ENCODE measurements around the gene ARSI. TPM values are rescaled to one million over a fixed set of nuclear protein-coding genes. Genes with fewer than 3 reads are reported as not detected.

The ARSI gene
- total and polyA plus RNA-seq, 2 of the 4 experiments (the other 2 are of a cell fraction) = 14.8 to 15.2 TPM

DNA sequence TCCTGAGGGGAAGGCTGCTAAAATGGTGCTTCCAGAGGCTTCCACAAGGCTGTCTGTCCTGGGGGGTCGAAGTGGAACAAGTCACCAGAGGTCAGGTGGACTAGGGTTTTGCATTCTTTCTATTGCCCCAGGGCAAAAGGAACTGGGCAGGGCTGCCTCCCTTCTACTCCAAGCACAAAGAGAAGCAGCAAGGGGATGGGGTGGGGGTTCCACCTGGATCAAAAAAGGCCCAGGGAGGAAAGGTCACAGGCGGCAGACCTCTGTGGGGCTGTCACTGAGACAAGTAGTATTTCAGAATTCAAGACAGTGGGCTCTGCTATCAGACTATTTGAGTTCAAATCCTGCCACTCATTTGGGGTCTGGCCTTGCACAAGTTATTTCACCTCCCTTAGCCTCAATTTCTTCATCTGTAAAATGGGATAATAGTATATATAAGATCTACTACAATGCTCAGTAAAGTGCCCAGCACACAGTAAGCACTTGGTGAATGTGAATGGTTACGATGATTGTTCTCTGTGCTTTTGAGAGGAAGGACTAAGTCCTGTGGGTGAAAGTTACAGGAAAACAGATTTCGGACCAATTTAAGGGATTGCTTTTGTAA lies 1.9 kb upstream of the ARSI start:
- ChIA-PET CTCF (no interaction called here), POLR2A (ENCODE audit: unreplicated experiment) (no interaction called here)
- DNase-seq = no peak
- H2AK5ac ChIP-seq (ENCODE audit: low read depth, low read length) = peak overlapping the region; percentile 21; the same call in 1 of the 2 replicates
- peak overlapping the region; percentile 54; the same call in 1 of the 2 replicates for H2BK20ac ChIP-seq (ENCODE audit: low read depth, low read length)
- H4K20me1 ChIP-seq (ENCODE audit: insufficient read depth, low read length) = no peaks in the 10 kb centered on the region
- WGBS, 2 experiments (ENCODE audit: extremely low coverage in 2 of 2, insufficient read length in 1 of 2) = 100% methylated on average over 1 of the region's 4 CpGs; no CpG with 5 or more reads in 1 of the 2 experiments
- peak overlapping the region; percentile 56 to 76; a peak in 3 of 4 replicates for H4K8ac ChIP-seq (ENCODE audit: low read depth in 2 of 2, low read length in 2 of 2)
- peak overlapping the region; percentile 91 for H3K4ac ChIP-seq (ENCODE audit: low read depth, low read length)
- no peak for ATAC-seq (ENCODE audit: low read depth)
- H3K9me1 ChIP-seq (ENCODE audit: insufficient read depth, low read length) = peaks cover 32% of the 10 kb centered on the region
- H2BK120ac ChIP-seq (ENCODE audit: low read depth, low read length) = peak overlapping the region; percentile 83
- peak overlapping the region; percentile 87 for H4K5ac ChIP-seq (ENCODE audit: low read depth, low read length)
- no peaks in the 10 kb centered on the region for H3K36me3 ChIP-seq (ENCODE audit: control insufficient read depth, insufficient read depth, low read length)
- peak overlapping the region; percentile 22 for H2AK9ac ChIP-seq (replicated peaks; ENCODE audit: low read depth, low read length, poor library complexity)
- H3K56ac ChIP-seq (ENCODE audit: extremely low read depth, insufficient read depth, low read length) = peak overlapping the region; percentile 6; the same call in 1 of the 2 replicates
- in situ Hi-C loops (cut with MboI; ENCODE audit: low sequenced_read_pairs) (no loop called here), intact Hi-C loops (cut with micrococcal nuclease) (no loop called here), dilution Hi-C loops (cut with HindIII; ENCODE audit: low sequenced_read_pairs, unreplicated experiment) (no loop called here)
- peak overlapping the region; percentile 84 for H3K18ac ChIP-seq (ENCODE audit: low read depth, low read length)
- H4K91ac ChIP-seq (ENCODE audit: insufficient read depth, low read depth, low read length) = peak overlapping the region; percentile 60
- TF ChIP-seq, protein P1, sequence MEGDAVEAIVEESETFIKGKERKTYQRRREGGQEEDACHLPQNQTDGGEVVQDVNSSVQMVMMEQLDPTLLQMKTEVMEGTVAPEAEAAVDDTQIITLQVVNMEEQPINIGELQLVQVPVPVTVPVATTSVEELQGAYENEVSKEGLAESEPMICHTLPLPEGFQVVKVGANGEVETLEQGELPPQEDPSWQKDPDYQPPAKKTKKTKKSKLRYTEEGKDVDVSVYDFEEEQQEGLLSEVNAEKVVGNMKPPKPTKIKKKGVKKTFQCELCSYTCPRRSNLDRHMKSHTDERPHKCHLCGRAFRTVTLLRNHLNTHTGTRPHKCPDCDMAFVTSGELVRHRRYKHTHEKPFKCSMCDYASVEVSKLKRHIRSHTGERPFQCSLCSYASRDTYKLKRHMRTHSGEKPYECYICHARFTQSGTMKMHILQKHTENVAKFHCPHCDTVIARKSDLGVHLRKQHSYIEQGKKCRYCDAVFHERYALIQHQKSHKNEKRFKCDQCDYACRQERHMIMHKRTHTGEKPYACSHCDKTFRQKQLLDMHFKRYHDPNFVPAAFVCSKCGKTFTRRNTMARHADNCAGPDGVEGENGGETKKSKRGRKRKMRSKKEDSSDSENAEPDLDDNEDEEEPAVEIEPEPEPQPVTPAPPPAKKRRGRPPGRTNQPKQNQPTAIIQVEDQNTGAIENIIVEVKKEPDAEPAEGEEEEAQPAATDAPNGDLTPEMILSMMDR (conservative IDR thresholded peaks at IDR 0.05; ENCODE audit: low read depth, low read length) = no peak
- TF ChIP-seq CHD1 (IDR thresholded peaks at IDR 0.05; ENCODE audit: low read depth, low read length) (no peak), POLR2A (IDR thresholded peaks at IDR 0.05; ENCODE audit: low read depth, low read length) (no peak), NFE2L2 (IDR thresholded peaks at IDR 0.05; ENCODE audit: low read depth, low read length) (no peak), MXI1 (IDR thresholded peaks at IDR 0.05; ENCODE audit: borderline replicate concordance, low read depth, low read length) (no peak), MAZ (IDR thresholded peaks at IDR 0.05; ENCODE audit: borderline replicate concordance, low read depth, low read length) (no peak), RFX5 (IDR thresholded peaks at IDR 0.05; ENCODE audit: low read depth, low read length) (no peak), RCOR1 (IDR thresholded peaks at IDR 0.05; ENCODE audit: insufficient replicate concordance, low read length) (no peak), RAD21 (IDR thresholded peaks at IDR 0.05; ENCODE audit: low read length) (no peak), SMC3 (IDR thresholded peaks at IDR 0.05; ENCODE audit: low read depth, low read length) (no peak), FOS (IDR thresholded peaks at IDR 0.05; ENCODE audit: low read depth, low read length) (no peak), CEBPB (IDR thresholded peaks at IDR 0.05; ENCODE audit: low read depth, low read length) (no peak), BHLHE40 (IDR thresholded peaks at IDR 0.05; ENCODE audit: low read depth, low read length) (no peak), MAFK (IDR thresholded peaks at IDR 0.05; ENCODE audit: low read depth, low read length) (no peak)
- TF ChIP-seq, protein P2, sequence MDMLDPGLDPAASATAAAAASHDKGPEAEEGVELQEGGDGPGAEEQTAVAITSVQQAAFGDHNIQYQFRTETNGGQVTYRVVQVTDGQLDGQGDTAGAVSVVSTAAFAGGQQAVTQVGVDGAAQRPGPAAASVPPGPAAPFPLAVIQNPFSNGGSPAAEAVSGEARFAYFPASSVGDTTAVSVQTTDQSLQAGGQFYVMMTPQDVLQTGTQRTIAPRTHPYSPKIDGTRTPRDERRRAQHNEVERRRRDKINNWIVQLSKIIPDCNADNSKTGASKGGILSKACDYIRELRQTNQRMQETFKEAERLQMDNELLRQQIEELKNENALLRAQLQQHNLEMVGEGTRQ (IDR thresholded peaks at IDR 0.05; ENCODE audit: low read depth, low read length) = no peak
- TF ChIP-seq, protein P3, sequence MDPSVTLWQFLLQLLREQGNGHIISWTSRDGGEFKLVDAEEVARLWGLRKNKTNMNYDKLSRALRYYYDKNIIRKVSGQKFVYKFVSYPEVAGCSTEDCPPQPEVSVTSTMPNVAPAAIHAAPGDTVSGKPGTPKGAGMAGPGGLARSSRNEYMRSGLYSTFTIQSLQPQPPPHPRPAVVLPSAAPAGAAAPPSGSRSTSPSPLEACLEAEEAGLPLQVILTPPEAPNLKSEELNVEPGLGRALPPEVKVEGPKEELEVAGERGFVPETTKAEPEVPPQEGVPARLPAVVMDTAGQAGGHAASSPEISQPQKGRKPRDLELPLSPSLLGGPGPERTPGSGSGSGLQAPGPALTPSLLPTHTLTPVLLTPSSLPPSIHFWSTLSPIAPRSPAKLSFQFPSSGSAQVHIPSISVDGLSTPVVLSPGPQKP (IDR thresholded peaks at IDR 0.05; ENCODE audit: borderline replicate concordance, low read depth, low read length) = no peak
- H3K9ac ChIP-seq (ENCODE audit: low read depth, low read length) = peak overlapping the region; percentile 45; the same call in 1 of the 2 replicates
- H3K4me1 ChIP-seq (ENCODE audit: control insufficient read depth, insufficient read depth, low read length) = peaks cover 45% of the 10 kb centered on the region
- peaks cover 0 to 22% of the 10 kb centered on the region in 2 experiments; a peak in 3 of 4 replicates for H3K79me1 ChIP-seq (ENCODE audit: low read depth in 1 of 2, low read length in 2 of 2)
- H3K4me2 ChIP-seq (ENCODE audit: low read depth, low read length) = peak overlapping the region; percentile 44
- no TSS peak for BruUV-seq (replicated peaks)
- no peaks in the 10 kb centered on the region for H3K27me3 ChIP-seq (ENCODE audit: control insufficient read depth, insufficient read depth, low read length)
- H2BK5ac ChIP-seq (ENCODE audit: low read depth, low read length, poor library complexity, severe bottlenecking) = peak overlapping the region; percentile 49
- H3K27ac ChIP-seq (ENCODE audit: insufficient read depth, low read length) = peak overlapping the region; percentile 95
- H3K23ac ChIP-seq (ENCODE audit: low read depth, low read length) = peak overlapping the region; percentile 51
- no peak overlapping the region for H3K4me3 ChIP-seq (ENCODE audit: insufficient read depth, low read depth, low read length)
- H3K9me3 ChIP-seq (ENCODE audit: control insufficient read depth, insufficient read depth, low read length) = no peaks in the 10 kb centered on the region
- H3K14ac ChIP-seq (replicated peaks; ENCODE audit: low read depth, low read length) = peak overlapping the region; percentile 93
- H2BK15ac ChIP-seq (ENCODE audit: low read depth, low read length) = peak overlapping the region; percentile 37; the same call in 2 of the 3 replicates
- peak overlapping the region; percentile 28 for H2AFZ ChIP-seq (replicated peaks; ENCODE audit: low read length, poor library complexity)
